Tibial nerve (tissue), 4 donors: ENCODE results near the gene HRH3. TPM values are rescaled to one million over a fixed set of nuclear protein-coding genes. Genes with fewer than 3 reads are reported as not detected.

ENCODE experiments used
- DNase-seq, 2 donors: peaks; one replicate each; pipeline ENCODE4 v3.0.0-alpha.2; 2019; ENCODE audit warnings: low spot score in 2 of 2
- H3K27ac ChIP-seq, 4 donors: fragments of 200-600 bp; sonication (generic) in 3 of 4; one replicate each; pipeline ENCODE4 v1.5.1; 2017 to 2019; ENCODE audit warnings: mild to moderate bottlenecking in 1 of 4
- H3K27me3 ChIP-seq, 2 donors: fragments of 200-600 bp; sonication (generic) in 1 of 2; one replicate each; pipeline versions ENCODE4 v1.5.1 to v1.6.0; 2017 to 2019
- H3K36me3 ChIP-seq, 3 donors: fragments of 200-600 bp; sonication (generic); one replicate each; pipeline ENCODE4 v1.5.1; 2018 to 2019
- H3K4me1 ChIP-seq, 4 donors: fragments of 200-600 bp; sonication (generic) in 3 of 4; one replicate each; pipeline ENCODE4 v1.5.1; 2017 to 2019
- H3K4me3 ChIP-seq, 4 donors: fragments of 200-600 bp; sonication (generic) in 3 of 4; one replicate each; pipeline ENCODE4 v1.5.1; 2017 to 2019; ENCODE audit warnings: mild to moderate bottlenecking in 1 of 4, moderate library complexity in 1 of 4
- H3K9me3 ChIP-seq, 4 donors: fragments of 200-600 bp; sonication (generic) in 3 of 4; one replicate each; pipeline ENCODE4 v1.5.1; 2017 to 2019
- CTCF ChIP-seq, 5 experiments: fragments of 200-600 bp in 3 of 5; fragments of 450-650 bp in 2 of 5; sonication (generic) in 3 of 5; IDR thresholded peaks; one replicate each; pipeline ENCODE4 v1.5.1; 2016 to 2019; ENCODE audit warnings: antibody characterized with exemption in 5 of 5, mild to moderate bottlenecking in 3 of 5, moderate library complexity in 2 of 5
- EP300 ChIP-seq, 2 donors: sonication (generic); formaldehyde crosslinking; IDR thresholded peaks; one replicate each; pipeline ENCODE4 v1.6.1; 2017; ENCODE audit warnings: antibody characterized with exemption in 2 of 2, mild to moderate bottlenecking in 1 of 2
- POLR2A ChIP-seq, 2 donors: fragments of 450-650 bp; IDR thresholded peaks; one replicate each; pipeline ENCODE4 v1.6.1; 2017; ENCODE audit warnings: antibody characterized with exemption in 2 of 2, mild to moderate bottlenecking in 2 of 2, moderate library complexity in 2 of 2
- WGBS, 2 donors: methylation state at CpG; one replicate each; pipeline ENCODE4 v1.1.5; 2018; 5-methylcytosine and 5-hydroxymethylcytosine counted together
- total RNA-seq, 4 donors: library from RNA; depleted of rRNA; stranded (reverse); fragments of >200 nt; gene quantifications; one replicate each; pipeline ENCODE4 v1.1.0, GENCODE V29; 2016

HRH3 gene
- total RNA-seq, 4 donors from 2014 or later = not detected

GRCh38 chr20:62172666-62173065 lies 47.4 kb downstream of the HRH3 start:
- H3K27ac ChIP-seq = no peak overlapping the region
- H3K4me1 ChIP-seq = no peaks in the 10 kb centered on the region
- peaks cover 0 to 81% (median 0%) of the 10 kb centered on the region in 3 donors for H3K36me3 ChIP-seq
- no peak for DNase-seq
- no peaks in the 10 kb centered on the region for H3K27me3 ChIP-seq
- WGBS, 2 donors = 89 to 97% methylated on average over 13 to 18 of the region's 18 CpGs
- TF ChIP-seq POLR2A (IDR thresholded peaks at IDR 0.05) = no peak
- no peak for TF ChIP-seq EP300 (IDR thresholded peaks at IDR 0.05)
- no peak for TF ChIP-seq CTCF (IDR thresholded peaks at IDR 0.05)
- no peak overlapping the region for H3K4me3 ChIP-seq
- H3K9me3 ChIP-seq = no peaks in the 10 kb centered on the region

- TF ChIP-seq EP300 (IDR thresholded peaks at IDR 0.05) (no peak), POLR2A (IDR thresholded peaks at IDR 0.05) (no peak), CTCF (IDR thresholded peaks at IDR 0.05) (no peak)
- Histone ChIP-seq H3K4me1 (no peaks in the 10 kb centered on the region), H3K36me3 (peaks cover 0 to 83% (median 0%) of the 10 kb centered on the region in 3 donors), H3K4me3 (no peak overlapping the region), H3K27ac (no peak overlapping the region), H3K27me3 (no peaks in the 10 kb centered on the region), H3K9me3 (no peaks in the 10 kb centered on the region)
- no peak for DNase-seq
- WGBS, 2 donors = 76 to 84% methylated on average over 8 of the region's 8 CpGs
Observed at GRCh38 chr20:62171245-62171644, 48.8 kb downstream of the HRH3 start.

- H3K4me1 ChIP-seq = no peaks in the 10 kb centered on the region
- TF ChIP-seq EP300 (IDR thresholded peaks at IDR 0.05) (no peak), POLR2A (IDR thresholded peaks at IDR 0.05) (no peak), CTCF (IDR thresholded peaks at IDR 0.05) (no peak)
- H3K27me3 ChIP-seq = no peaks in the 10 kb centered on the region
- DNase-seq = no peak
- no peak overlapping the region for H3K27ac ChIP-seq
- H3K36me3 ChIP-seq = peaks cover 0 to 83% (median 2%) of the 10 kb centered on the region in 3 donors
- no peaks in the 10 kb centered on the region for H3K9me3 ChIP-seq
- H3K4me3 ChIP-seq = no peak overlapping the region
- 91 to 96% methylated on average over 9 of the region's 9 CpGs for WGBS, 2 donors
Observed at GRCh38 chr20:62170536-62170935, 49.5 kb downstream of the HRH3 start.

- no peak for TF ChIP-seq POLR2A (IDR thresholded peaks at IDR 0.05)
- TF ChIP-seq EP300 (IDR thresholded peaks at IDR 0.05) = no peak
- TF ChIP-seq CTCF (IDR thresholded peaks at IDR 0.05) = no peak
- no peaks in the 10 kb centered on the region for H3K9me3 ChIP-seq
- no peaks in the 10 kb centered on the region for H3K27me3 ChIP-seq
- no peak overlapping the region for H3K27ac ChIP-seq
- 87 to 96% methylated on average over 23 of the region's 23 CpGs for WGBS, 2 donors
- peaks cover 2 to 83% (median 6%) of the 10 kb centered on the region in 3 donors for H3K36me3 ChIP-seq
- DNase-seq = no peak
- no peak overlapping the region for H3K4me3 ChIP-seq
- H3K4me1 ChIP-seq = no peaks in the 10 kb centered on the region
Observed at GRCh38 chr20:62168890-62169435, 51.1 kb downstream of the HRH3 start.

- TF ChIP-seq EP300 (IDR thresholded peaks at IDR 0.05) (no peak), POLR2A (IDR thresholded peaks at IDR 0.05) (no peak), CTCF (IDR thresholded peaks at IDR 0.05) (no peak)
- H3K27ac ChIP-seq = no peak overlapping the region
- 88 to 92% methylated on average over 4 of the region's 4 CpGs for WGBS, 2 donors
- no peaks in the 10 kb centered on the region for H3K9me3 ChIP-seq
- no peaks in the 10 kb centered on the region for H3K4me1 ChIP-seq
- no peaks in the 10 kb centered on the region for H3K27me3 ChIP-seq
- DNase-seq = no peak
- no peak overlapping the region for H3K4me3 ChIP-seq
- peaks cover 2 to 83% (median 8%) of the 10 kb centered on the region in 3 donors for H3K36me3 ChIP-seq
Observed at GRCh38 chr20:62168061-62168460, 52.0 kb downstream of the HRH3 start.
